SKM-1 (cell line): ENCODE measurements around the gene DZIP1L.
"Not testable (repeated sequence)": the region's sequence is repeated elsewhere in the genome, so short reads cannot be mapped to it uniquely, and the experiment has no call there.

ENCODE experiments used
- DNase-seq: peaks from one replicate; lab custom pipeline; 2025; ENCODE audit not compliant: unreplicated experiment; lab: John Stamatoyannopoulos, UW

The DZIP1L gene

GRCh38 chr3:138114988-138115971 is at the start of gene DZIP1L:
Gene DZIP1L, minus strand, starts transcription at chr3:138115608. Its CDS starts 11,637 bp downstream, at chr3:138103971.
- DNase-seq, result peak; percentile 49

GRCh38 chr3:138165061-138165460 is 49.7 kb upstream of the DZIP1L start:
- DNase-seq, result no peak

GRCh38 chr3:138157743-138158142 is 42.3 kb upstream of the DZIP1L start:
- DNase-seq, result no peak

GRCh38 chr3:138154534-138154933 is 39.1 kb upstream of the DZIP1L start:
- DNase-seq, result no peak

GRCh38 chr3:138148503-138148902 is 33.1 kb upstream of the DZIP1L start:
- no peak for DNase-seq

GRCh38 chr3:138142181-138142580 is 26.8 kb upstream of the DZIP1L start:
- not testable (repeated sequence) for DNase-seq

GRCh38 chr3:138140940-138141339 is 25.5 kb upstream of the DZIP1L start:
- DNase-seq, result no peak

- no peak for DNase-seq
Observed at GRCh38 chr3:138139691-138140090, 24.3 kb upstream of the DZIP1L start.

GRCh38 chr3:138137861-138138260 is 22.5 kb upstream of the DZIP1L start:
- DNase-seq, result peak; percentile 82

GRCh38 chr3:138136201-138136600 is 20.8 kb upstream of the DZIP1L start:
- DNase-seq, result peak; percentile 41

GRCh38 chr3:138135833-138136194 is 20.4 kb upstream of the DZIP1L start:
- no peak for DNase-seq

- DNase-seq, result peak; percentile 60
Observed at GRCh38 chr3:138135146-138135832, 19.9 kb upstream of the DZIP1L start.

- no peak for DNase-seq
Observed at GRCh38 chr3:138132239-138132638, 16.8 kb upstream of the DZIP1L start, which contains the start of gene A4GNT. Gene A4GNT, minus strand, starts transcription at chr3:138132390. Its CDS starts 1,134 bp downstream, at chr3:138131256.

- no peak for DNase-seq
Observed at GRCh38 chr3:138127636-138128365, 12.4 kb upstream of the DZIP1L start.

- DNase-seq, result peak; percentile 69
Observed at GRCh38 chr3:138125548-138126221, 10.3 kb upstream of the DZIP1L start.

GRCh38 chr3:138124706-138125355 is 9.4 kb upstream of the DZIP1L start:
- no peak for DNase-seq

- no peak for DNase-seq
Observed at GRCh38 chr3:138124188-138124587, 8.8 kb upstream of the DZIP1L start.

- DNase-seq, result no peak
Observed at GRCh38 chr3:138119423-138119766, 4.0 kb upstream of the DZIP1L start.

GRCh38 chr3:138118612-138119422 is 3.4 kb upstream of the DZIP1L start:
- peak; percentile 50 for DNase-seq
